A673 (cell line): ENCODE data around the gene SYNDIG1L. TPM values are rescaled to one million over a fixed set of nuclear protein-coding genes. Genes with fewer than 3 reads are reported as not detected.
"Not testable (repeated sequence)": the region's sequence is repeated elsewhere in the genome, so short reads cannot be mapped to it uniquely, and the experiment has no call there.

Source experiments
- BruUV-seq: library from RNA; stranded (reverse); fragments of 400-500 nt; replicated peaks from 2 replicates; lab custom pipeline; 2021; lab: Mats Ljungman, UMichigan
- CTCF ChIA-PET: fragments of 300-600 bp; sonication (Branson Sonifier 250); formaldehyde crosslinking; loops from one replicate; lab custom pipeline; 2022; ENCODE audit warnings: antibody characterized with exemption; lab: Charles Lee
- POLR2A ChIA-PET: fragments of 300-600 bp; sonication (Branson Sonifier 250); formaldehyde crosslinking; loops from one replicate; lab custom pipeline; 2022; ENCODE audit warnings: antibody characterized with exemption; ENCODE audit not compliant: low non-redundant PET; lab: Charles Lee
- DNase-seq: peaks from one replicate; pipeline ENCODE4 v3.0.0-alpha.2; 2015; ENCODE audit warnings: low spot score
- H3K27ac ChIP-seq: fragments of 200-600 bp; sonication (generic); 2 replicates; pipeline ENCODE4 v1.5.1; 2016; ENCODE audit warnings: mixed run types, low read depth, mild to moderate bottlenecking, mixed read lengths, antibody characterized with exemption, low read length; ENCODE audit not compliant: poor library complexity, severe bottlenecking
- H3K27me3 ChIP-seq: fragments of 200-600 bp; sonication (generic); replicated peaks from 2 replicates; pipeline ENCODE4 v1.6.1; 2017; ENCODE audit warnings: mixed run types, low read depth, mild to moderate bottlenecking, mixed read lengths, antibody characterized with exemption, low read length; ENCODE audit not compliant: insufficient read depth, poor library complexity
- H3K36me3 ChIP-seq: fragments of 200-600 bp; sonication (generic); 2 replicates; pipeline ENCODE4 v1.6.1; 2016; ENCODE audit warnings: mixed run types, mild to moderate bottlenecking, mixed read lengths, antibody characterized with exemption, low read length; ENCODE audit not compliant: insufficient read depth, poor library complexity, severe bottlenecking
- H3K4me1 ChIP-seq: fragments of 200-600 bp; sonication (generic); 2 replicates; pipeline ENCODE4 v1.6.1; 2017; ENCODE audit warnings: mixed run types, mild to moderate bottlenecking, mixed read lengths, antibody characterized with exemption, low read length; ENCODE audit not compliant: insufficient read depth, poor library complexity, severe bottlenecking
- H3K4me3 ChIP-seq: fragments of 200-600 bp; sonication (generic); 2 replicates; pipeline ENCODE4 v1.5.1; 2016; ENCODE audit warnings: low read depth, mixed run types, mild to moderate bottlenecking, mixed read lengths, low read length; ENCODE audit not compliant: poor library complexity, severe bottlenecking
- H3K9me3 ChIP-seq: fragments of 200-600 bp; sonication (generic); 2 replicates; pipeline ENCODE4 v1.6.1; 2016; ENCODE audit warnings: mixed run types, low read depth, mild to moderate bottlenecking, mixed read lengths, antibody characterized with exemption, low read length; ENCODE audit not compliant: poor library complexity, severe bottlenecking
- CTCF ChIP-seq: fragments of 300-800, 200-600 bp; sonication (generic); conservative IDR thresholded peaks from 2 replicates; pipeline ENCODE4 v1.5.1; 2017; ENCODE audit warnings: low read depth, mild to moderate bottlenecking, antibody characterized with exemption, low read length, moderate library complexity, mixed read lengths
- EZH2 ChIP-seq: fragments of 200-600 bp; sonication (generic); IDR thresholded peaks from 2 replicates; pipeline ENCODE4 v1.6.1; 2017; ENCODE audit warnings: borderline replicate concordance, low read depth, mild to moderate bottlenecking, mixed read lengths, antibody characterized with exemption, low read length; ENCODE audit not compliant: poor library complexity, severe bottlenecking
- intact Hi-C: fragments of 100-400 bp; cut with micrococcal nuclease; formaldehyde crosslinking; loops from one replicate; pipeline ENCODE4 v1.10.0; 2022; ENCODE audit not compliant: unreplicated experiment
- total RNA-seq: library from RNA; stranded (reverse); gene quantifications from 2 replicates; pipeline ENCODE4 v1.2.3, GENCODE V29; 2021

Gene SYNDIG1L
- total RNA-seq, 1 experiment from 2014 or later = not detected

GRCh38 chr14:74392616-74393570 lies 33.1 kb downstream of the SYNDIG1L start:
- no TSS peak for BruUV-seq
- no peak for DNase-seq
- Histone ChIP-seq H3K9me3 (no peaks in the 10 kb centered on the region), H3K36me3 (no peaks in the 10 kb centered on the region), H3K4me3 (no peak overlapping the region), H3K4me1 (no peaks in the 10 kb centered on the region), H3K27me3 (peaks cover 23% of the 10 kb centered on the region), H3K27ac (no peak overlapping the region)
- ChIA-PET CTCF (no interaction called here), POLR2A (no interaction called here)
- TF ChIP-seq EZH2 (no peak), CTCF (no peak)
- intact Hi-C loops = no loop called here

- Histone ChIP-seq H3K27ac (no peak overlapping the region), H3K36me3 (no peaks in the 10 kb centered on the region), H3K4me3 (no peak overlapping the region), H3K9me3 (no peaks in the 10 kb centered on the region), H3K4me1 (no peaks in the 10 kb centered on the region), H3K27me3 (peaks cover 13% of the 10 kb centered on the region)
- ChIA-PET POLR2A (no interaction called here), CTCF (no interaction called here)
- DNase-seq = no peak
- BruUV-seq = no TSS peak
- TF ChIP-seq EZH2 = no peak
- no peak for TF ChIP-seq CTCF
- intact Hi-C loops = no loop called here
These were observed 34.5 kb downstream of the SYNDIG1L start for GRCh38 chr14:74391479-74391878.

GRCh38 chr14:74390505-74390904 lies 35.5 kb downstream of the SYNDIG1L start:
- BruUV-seq, DNase-seq, H3K9me3 ChIP-seq, POLR2A ChIA-PET, H3K4me3 ChIP-seq, H3K27me3 ChIP-seq, CTCF ChIA-PET, H3K27ac ChIP-seq, H3K36me3 ChIP-seq, intact Hi-C loops, H3K4me1 ChIP-seq: not testable (repeated sequence)
